ENCODE results near the gene IGSF6.
"Not testable (repeated sequence)": the region's sequence is repeated elsewhere in the genome, so short reads cannot be mapped to it uniquely, and the experiment has no call there.

GRCh38 chr16:21605848-21606247, 46.6 kb downstream of the IGSF6 start:
- not testable (repeated sequence) for TF ChIP-seq ZNF384 (IDR thresholded peaks at IDR 0.05); TARDBP (IDR thresholded peaks at IDR 0.05); NFRKB (IDR thresholded peaks at IDR 0.05); ARNT (IDR thresholded peaks at IDR 0.05); ELF4 (IDR thresholded peaks at IDR 0.05); LEF1 (IDR thresholded peaks at IDR 0.05; ENCODE audit: borderline replicate concordance); SUZ12 (IDR thresholded peaks at IDR 0.05); PKNOX1 (IDR thresholded peaks at IDR 0.05); FOXM1 (IDR thresholded peaks at IDR 0.05; ENCODE audit: borderline replicate concordance)

Data from HEK293T (cell line).